ENCODE measurements around the gene DPP6.
"Not testable (repeated sequence)": the region's sequence is repeated elsewhere in the genome, so short reads cannot be mapped to it uniquely, and the experiment has no call there.

The DPP6 gene

GRCh38 chr7:154058783-154059182 is 6.6 kb downstream of the DPP6 start:
- in situ Hi-C loops (cut with MboI; ENCODE audit: low pct_unique_long_range_greater_than_20kb, low sequenced_read_pairs, unreplicated experiment); DNase-seq (ENCODE audit: low spot score): not testable (repeated sequence)

GRCh38 chr7:154060551-154060950 is 8.4 kb downstream of the DPP6 start:
- DNase-seq (ENCODE audit: low spot score); in situ Hi-C loops (cut with MboI; ENCODE audit: low pct_unique_long_range_greater_than_20kb, low sequenced_read_pairs, unreplicated experiment): not testable (repeated sequence)

- in situ Hi-C loops (cut with MboI; ENCODE audit: low pct_unique_long_range_greater_than_20kb, low sequenced_read_pairs, unreplicated experiment); DNase-seq (ENCODE audit: low spot score): not testable (repeated sequence)
- peak; percentile 8 for TF ChIP-seq CTCF (IDR thresholded peaks at IDR 0.05; ENCODE audit: extremely low read depth, insufficient read depth, missing control alignments)
Measured at GRCh38 chr7:154071833-154072232, 19.6 kb downstream of the DPP6 start.

- DNase-seq (ENCODE audit: low spot score); in situ Hi-C loops (cut with MboI; ENCODE audit: low pct_unique_long_range_greater_than_20kb, low sequenced_read_pairs, unreplicated experiment): not testable (repeated sequence)
Measured at GRCh38 chr7:154072395-154073181, 20.4 kb downstream of the DPP6 start.

GRCh38 chr7:154078523-154078922 is 26.3 kb downstream of the DPP6 start:
- in situ Hi-C loops (cut with MboI; ENCODE audit: low pct_unique_long_range_greater_than_20kb, low sequenced_read_pairs, unreplicated experiment); DNase-seq (ENCODE audit: low spot score): not testable (repeated sequence)

GRCh38 chr7:154080249-154080648 is 28.1 kb downstream of the DPP6 start:
- DNase-seq (ENCODE audit: low spot score); in situ Hi-C loops (cut with MboI; ENCODE audit: low pct_unique_long_range_greater_than_20kb, low sequenced_read_pairs, unreplicated experiment): not testable (repeated sequence)

GRCh38 chr7:154087037-154087725 is 35.0 kb downstream of the DPP6 start:
- DNase-seq (ENCODE audit: low spot score); in situ Hi-C loops (cut with MboI; ENCODE audit: low pct_unique_long_range_greater_than_20kb, low sequenced_read_pairs, unreplicated experiment): not testable (repeated sequence)

GRCh38 chr7:154092093-154092492 is 39.9 kb downstream of the DPP6 start:
- DNase-seq (ENCODE audit: low spot score); in situ Hi-C loops (cut with MboI; ENCODE audit: low pct_unique_long_range_greater_than_20kb, low sequenced_read_pairs, unreplicated experiment): not testable (repeated sequence)

GRCh38 chr7:154095201-154095600 is 43.0 kb downstream of the DPP6 start:
- in situ Hi-C loops (cut with MboI; ENCODE audit: low pct_unique_long_range_greater_than_20kb, low sequenced_read_pairs, unreplicated experiment); DNase-seq (ENCODE audit: low spot score): not testable (repeated sequence)

GRCh38 chr7:154105063-154105462 is 52.9 kb downstream of the DPP6 start:
- in situ Hi-C loops (cut with MboI; ENCODE audit: low pct_unique_long_range_greater_than_20kb, low sequenced_read_pairs, unreplicated experiment); DNase-seq (ENCODE audit: low spot score): not testable (repeated sequence)

GRCh38 chr7:154109615-154110014 is 57.4 kb downstream of the DPP6 start:
- DNase-seq (ENCODE audit: low spot score); in situ Hi-C loops (cut with MboI; ENCODE audit: low pct_unique_long_range_greater_than_20kb, low sequenced_read_pairs, unreplicated experiment): not testable (repeated sequence)

GRCh38 chr7:154113732-154114351 is 61.6 kb downstream of the DPP6 start:
- in situ Hi-C loops (cut with MboI; ENCODE audit: low pct_unique_long_range_greater_than_20kb, low sequenced_read_pairs, unreplicated experiment); DNase-seq (ENCODE audit: low spot score): not testable (repeated sequence)

GRCh38 chr7:154117411-154118390 is 65.5 kb downstream of the DPP6 start:
- DNase-seq (ENCODE audit: low spot score); in situ Hi-C loops (cut with MboI; ENCODE audit: low pct_unique_long_range_greater_than_20kb, low sequenced_read_pairs, unreplicated experiment): not testable (repeated sequence)

- DNase-seq (ENCODE audit: low spot score) = not testable (repeated sequence)
Measured at GRCh38 chr7:154120825-154121224, 68.6 kb downstream of the DPP6 start.

GRCh38 chr7:154122720-154123119 is 70.5 kb downstream of the DPP6 start:
- in situ Hi-C loops (cut with MboI; ENCODE audit: low pct_unique_long_range_greater_than_20kb, low sequenced_read_pairs, unreplicated experiment); DNase-seq (ENCODE audit: low spot score): not testable (repeated sequence)

More at GRCh38 chr7:154120825-154121224, 68.6 kb downstream of the DPP6 start:
- in situ Hi-C loops (cut with MboI; ENCODE audit: low pct_unique_long_range_greater_than_20kb, low sequenced_read_pairs, unreplicated experiment) = not testable (repeated sequence)

- in situ Hi-C loops (cut with MboI; ENCODE audit: low pct_unique_long_range_greater_than_20kb, low sequenced_read_pairs, unreplicated experiment); DNase-seq (ENCODE audit: low spot score): not testable (repeated sequence)
Measured at GRCh38 chr7:154123397-154123796, 71.2 kb downstream of the DPP6 start.

Data from GM13977 (cell line).